ENCODE data around the gene KMT5B.

The KMT5B gene

GRCh38 chr11:68215524-68216170 lies 2.6 kb upstream of the KMT5B start:
- no peak for DNase-seq

DNA sequence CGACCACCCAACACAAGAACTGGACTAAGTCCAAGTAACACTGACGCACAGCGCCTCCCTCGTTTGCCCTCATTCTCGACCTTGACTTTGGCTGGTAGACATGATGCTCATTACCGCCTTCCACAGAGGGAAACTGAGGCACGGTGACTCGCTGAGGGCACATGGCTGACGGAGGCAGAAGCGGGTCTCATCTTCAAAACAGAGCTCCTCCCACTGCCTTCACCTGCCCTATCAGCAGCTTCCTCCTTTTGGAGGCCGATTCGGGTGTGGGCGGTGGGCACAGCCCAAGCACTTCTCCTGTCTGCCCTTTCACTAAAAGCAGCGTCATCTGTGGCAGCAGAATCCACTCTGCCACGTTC lies 2.0 kb upstream of the KMT5B start:
- peak; percentile 64 to 82 (median 79) for DNase-seq

- peak in 1 of 4 experiments; percentile 48 for DNase-seq
Measured at GRCh38 chr11:68214173-68215086, 1.3 kb upstream of the KMT5B start.

GRCh38 chr11:68213555-68214172 lies 568 bp upstream of the KMT5B start:
- peak; percentile 92 to 98 (median 96) for DNase-seq

DNA sequence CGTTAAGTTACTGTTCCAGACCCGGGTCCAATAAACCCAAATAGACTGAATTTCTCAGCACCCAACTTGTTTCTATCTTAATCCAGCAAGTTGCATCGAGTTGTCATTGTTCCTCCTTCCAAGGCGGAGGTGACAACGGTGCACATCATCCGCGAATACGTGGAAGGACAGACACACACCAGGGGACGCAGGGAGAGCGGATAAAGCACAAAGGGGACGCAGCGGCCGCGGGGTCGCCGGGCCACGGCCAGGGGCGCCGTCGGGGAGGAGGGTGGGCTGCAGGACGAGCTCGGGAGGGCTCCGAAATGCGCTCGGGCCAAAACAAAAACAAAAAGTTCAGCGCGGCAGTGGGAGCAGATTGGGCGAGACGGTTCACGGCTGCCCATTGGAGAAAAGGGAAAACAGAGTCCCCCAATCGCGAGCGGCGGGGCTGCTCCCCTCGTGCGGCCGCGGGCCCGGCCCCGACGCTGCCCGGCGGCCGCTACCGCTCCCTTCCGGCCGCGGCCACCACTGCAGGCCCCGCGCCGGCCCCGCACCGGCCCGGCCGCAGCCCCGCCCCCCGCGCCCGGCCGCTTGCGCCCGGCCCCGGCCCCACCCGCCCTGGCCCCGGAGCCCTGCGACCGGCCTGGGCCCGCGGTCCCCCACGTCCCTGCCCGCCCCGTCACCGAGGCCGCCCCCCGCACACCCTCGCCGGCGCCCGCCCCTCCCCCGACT lies 518 bp downstream of the KMT5B start:
- DNase-seq: peak; percentile 84 to 94 (median 90)

- no peak for DNase-seq
Measured at GRCh38 chr11:68211546-68211945, 1.6 kb downstream of the KMT5B start.

GRCh38 chr11:68206211-68206610 lies 6.9 kb downstream of the KMT5B start:
- peak; percentile 61 to 85 (median 70) for DNase-seq

GRCh38 chr11:68204402-68204801 lies 8.7 kb downstream of the KMT5B start:
- DNase-seq: peak in 2 of 4 experiments; percentile 18 to 24

DNA sequence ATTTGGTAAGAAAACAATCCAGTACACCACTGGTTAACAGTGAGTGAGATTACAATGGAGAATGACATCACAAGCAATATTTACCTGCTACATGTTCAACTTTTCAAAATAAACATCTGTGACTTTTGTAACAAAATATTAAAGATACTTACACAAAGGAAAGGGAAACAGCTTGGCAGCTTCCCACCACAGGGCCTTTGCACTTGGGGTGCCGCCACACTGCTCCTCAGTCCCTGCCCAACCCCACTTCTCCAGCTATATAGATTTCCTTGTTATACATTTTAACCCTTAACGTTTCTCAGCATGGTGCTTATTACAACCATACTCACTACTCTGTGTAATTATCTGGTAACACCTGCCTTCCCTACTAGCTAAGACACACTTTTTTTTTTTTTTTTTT lies 10.9 kb downstream of the KMT5B start:
- DNase-seq: no peak

GRCh38 chr11:68201492-68201891 lies 11.6 kb downstream of the KMT5B start:
- no peak for DNase-seq

- no peak for DNase-seq
Measured at GRCh38 chr11:68200639-68201038, 12.5 kb downstream of the KMT5B start.

- peak; percentile 62 to 77 (median 72) for DNase-seq
Measured at GRCh38 chr11:68199295-68199987, 13.7 kb downstream of the KMT5B start.

GRCh38 chr11:68196219-68196618 lies 16.9 kb downstream of the KMT5B start:
- DNase-seq: no peak

DNA sequence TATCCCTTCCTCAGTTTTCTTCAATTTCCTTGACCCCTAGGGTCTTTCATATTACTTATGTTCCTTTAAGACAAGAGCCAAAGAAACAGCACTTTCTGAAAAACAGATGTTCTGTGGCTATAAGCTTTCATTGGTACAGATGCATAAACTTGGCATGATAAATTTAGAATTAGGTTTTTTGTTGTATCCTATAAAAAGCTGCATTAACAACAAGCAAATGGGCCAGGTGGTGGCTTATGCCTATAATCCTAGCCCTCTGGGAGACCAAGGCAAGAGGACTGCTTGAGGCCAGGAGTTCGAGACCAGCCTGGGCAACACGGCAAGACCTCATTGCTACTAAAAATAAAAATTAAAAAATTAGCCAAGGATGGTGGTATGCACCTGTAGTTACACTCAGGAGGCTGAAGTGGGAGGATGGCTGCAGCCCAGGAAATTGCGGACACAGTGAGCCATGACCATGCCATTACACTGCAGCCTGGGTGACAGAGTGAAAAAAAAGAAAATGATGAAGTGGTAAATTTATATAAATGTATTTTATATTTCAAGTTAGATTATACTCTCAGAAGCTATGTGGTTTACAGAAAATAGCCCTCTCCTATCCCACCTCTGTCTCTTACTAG lies 18.3 kb downstream of the KMT5B start:
- DNase-seq: no peak

GRCh38 chr11:68193018-68193417 lies 20.1 kb downstream of the KMT5B start:
- no peak for DNase-seq

DNA sequence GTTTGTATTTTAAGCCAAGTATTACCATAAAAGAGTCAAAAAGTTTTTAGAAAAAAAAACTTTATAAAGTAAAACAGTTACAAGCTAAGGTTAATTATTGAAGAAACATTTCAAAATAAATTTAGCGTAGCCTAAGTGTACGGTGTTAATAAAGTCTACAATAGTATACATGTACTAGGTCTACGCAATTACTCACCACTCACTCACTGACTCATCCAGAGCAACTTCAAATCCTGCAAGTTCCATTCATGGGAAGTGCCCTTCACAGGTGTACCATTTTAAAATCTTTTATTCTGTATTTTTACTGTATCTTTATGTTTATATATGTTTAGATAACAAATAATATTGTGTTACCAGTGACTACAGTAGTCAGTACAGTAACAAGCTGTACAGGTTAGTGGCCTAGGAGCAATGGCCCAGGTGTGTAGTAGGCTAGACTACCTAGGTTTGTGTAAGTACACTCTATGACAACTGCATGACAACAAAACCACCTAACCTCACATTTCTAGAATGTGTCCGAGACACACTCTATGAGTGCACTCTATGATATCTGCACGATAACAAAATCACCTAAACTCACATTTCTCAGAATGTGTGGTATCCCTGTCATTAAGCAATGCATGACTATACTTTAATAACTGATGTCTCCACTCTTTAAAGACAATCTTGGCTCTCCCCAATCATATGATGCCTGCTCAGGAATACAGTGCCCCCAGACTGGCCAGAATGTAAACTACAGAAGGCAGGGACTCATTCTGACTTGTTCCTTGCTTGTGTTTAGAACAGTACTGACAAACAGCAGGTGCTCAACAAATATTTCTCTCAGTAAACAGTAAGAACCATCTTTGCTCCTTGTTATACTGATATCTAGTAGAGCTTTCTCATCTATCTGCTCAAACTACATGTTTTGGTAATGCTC lies 21.2 kb downstream of the KMT5B start:
- no peak for DNase-seq

DNA sequence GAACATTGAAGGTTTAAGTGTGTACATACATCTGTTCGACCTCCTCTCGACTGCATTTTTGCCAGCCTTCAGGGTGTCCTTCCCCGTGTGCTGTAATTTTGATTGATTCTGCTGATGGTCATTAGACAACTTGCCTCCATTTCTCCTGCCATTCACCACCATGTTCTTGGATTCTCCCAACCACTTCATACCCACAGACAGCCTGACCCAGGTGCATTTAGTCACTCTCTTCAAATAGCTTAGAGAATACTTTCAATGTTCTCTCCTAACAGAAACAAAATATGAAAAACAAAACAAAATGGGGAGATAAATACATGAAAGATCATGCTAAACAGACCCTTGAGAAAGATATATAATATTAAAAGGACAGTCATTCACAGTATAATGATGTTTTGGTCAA lies 23.2 kb downstream of the KMT5B start:
- no peak for DNase-seq

GRCh38 chr11:68189082-68189481 lies 24.0 kb downstream of the KMT5B start:
- peak in 2 of 4 experiments; percentile 22 to 24 for DNase-seq

- no peak for DNase-seq
Measured at GRCh38 chr11:68186061-68186460, 27.0 kb downstream of the KMT5B start.

DNA sequence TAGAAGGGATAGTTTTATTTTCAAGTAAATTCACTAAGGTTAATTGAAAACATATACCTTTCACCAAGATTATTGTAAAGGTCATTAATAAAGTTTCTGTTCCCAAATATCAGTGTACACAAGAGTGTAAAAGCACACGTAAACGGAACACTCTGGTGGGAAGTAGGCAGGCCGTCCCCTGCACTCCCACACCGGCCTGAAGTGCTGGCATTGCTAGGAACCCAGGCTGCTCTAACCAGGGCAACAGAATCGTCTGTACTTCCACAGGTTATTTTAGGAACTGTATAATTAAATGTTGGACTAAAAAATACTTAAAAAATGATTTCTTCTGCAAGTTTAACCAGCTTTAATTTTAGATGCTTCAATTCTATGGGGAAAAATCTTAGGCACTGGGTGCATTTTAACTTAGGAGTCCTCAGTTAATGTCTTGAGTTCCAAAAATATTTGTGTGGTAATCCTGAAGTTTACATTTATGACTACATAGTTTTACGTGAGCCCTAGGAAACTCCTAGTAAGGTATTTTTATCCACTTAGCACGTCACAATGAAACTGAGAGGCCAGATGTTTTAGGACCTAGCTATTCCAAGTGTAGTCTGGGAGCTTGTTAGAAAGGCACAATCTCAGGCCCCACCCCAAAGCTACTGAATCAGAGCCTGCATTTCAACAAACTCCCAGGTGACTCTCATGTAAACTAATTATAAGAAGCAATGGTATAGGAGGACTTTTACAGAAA lies 31.2 kb downstream of the KMT5B start:
- no peak for DNase-seq

Measured in suppressor macrophage (primary cell).